ENCODE data around the gene BLM.
"Not testable (repeated sequence)": the region's sequence is repeated elsewhere in the genome, so short reads cannot be mapped to it uniquely, and the experiment has no call there.

The BLM gene

GRCh38 chr15:90839187-90840071, 122.3 kb downstream of the BLM start:
- no peaks in the 10 kb centered on the region for H3K9me3 Mint-ChIP-seq
- H3K27me3 Mint-ChIP-seq (ENCODE audit: low read depth), result no peaks in the 10 kb centered on the region
- H3K4me3 Mint-ChIP-seq, result peak overlapping the region; percentile 79
- H3K4me1 Mint-ChIP-seq (ENCODE audit: low read depth), result peaks cover 76% of the 10 kb centered on the region
- peak overlapping the region; percentile 94 for H3K27ac Mint-ChIP-seq
- H3K36me3 Mint-ChIP-seq (ENCODE audit: low read depth), result peaks cover 39% of the 10 kb centered on the region

DNA sequence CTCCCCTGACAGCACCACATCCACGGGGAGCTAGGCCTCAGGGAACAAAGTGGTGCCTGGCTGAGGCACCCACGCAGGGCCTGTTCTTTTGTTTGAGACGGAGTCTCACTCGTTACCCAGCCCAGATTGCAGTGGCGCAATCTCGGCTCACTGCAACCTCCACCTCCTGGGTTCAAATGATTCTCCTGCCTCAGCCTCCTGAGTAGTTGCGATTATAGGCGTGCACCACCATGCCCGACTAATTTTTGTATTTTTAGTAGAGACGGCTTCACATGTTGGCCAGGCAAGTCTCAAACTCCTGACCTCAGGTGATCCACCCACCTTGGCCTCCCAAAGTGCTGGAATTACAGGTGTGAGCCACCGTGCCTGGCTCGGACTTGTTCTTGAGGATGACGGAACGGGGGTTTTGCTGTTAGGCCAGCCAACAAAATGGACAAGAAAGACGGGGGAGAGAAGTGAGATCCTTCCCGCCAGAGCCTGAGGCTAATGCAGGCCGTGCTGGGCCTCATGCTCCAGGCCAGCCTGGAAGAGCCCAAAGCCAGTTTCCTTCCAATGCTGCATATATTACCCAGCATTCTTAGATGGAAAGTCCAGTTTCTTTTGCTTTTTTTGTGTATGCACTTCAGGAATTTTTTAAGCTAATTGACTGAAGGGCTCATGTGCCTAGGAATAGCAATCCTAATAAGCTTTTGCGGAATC, 123.2 kb downstream of the BLM start:
- H3K9me3 Mint-ChIP-seq, result no peaks in the 10 kb centered on the region
- peaks cover 40% of the 10 kb centered on the region for H3K36me3 Mint-ChIP-seq (ENCODE audit: low read depth)
- H3K27me3 Mint-ChIP-seq (ENCODE audit: low read depth), result no peaks in the 10 kb centered on the region
- peak overlapping the region; percentile 79 for H3K4me3 Mint-ChIP-seq
- peak overlapping the region; percentile 94 for H3K27ac Mint-ChIP-seq
- H3K4me1 Mint-ChIP-seq (ENCODE audit: low read depth), result peaks cover 74% of the 10 kb centered on the region

- Mint-ChIP-seq H3K27ac (peak overlapping the region; percentile 94), H3K9me3 (no peaks in the 10 kb centered on the region), H3K4me3 (peak overlapping the region; percentile 79), H3K36me3 (ENCODE audit: low read depth) (peaks cover 42% of the 10 kb centered on the region), H3K4me1 (ENCODE audit: low read depth) (peaks cover 75% of the 10 kb centered on the region), H3K27me3 (ENCODE audit: low read depth) (no peaks in the 10 kb centered on the region)
These were observed 123.8 kb downstream of the BLM start for GRCh38 chr15:90840954-90841353.

DNA sequence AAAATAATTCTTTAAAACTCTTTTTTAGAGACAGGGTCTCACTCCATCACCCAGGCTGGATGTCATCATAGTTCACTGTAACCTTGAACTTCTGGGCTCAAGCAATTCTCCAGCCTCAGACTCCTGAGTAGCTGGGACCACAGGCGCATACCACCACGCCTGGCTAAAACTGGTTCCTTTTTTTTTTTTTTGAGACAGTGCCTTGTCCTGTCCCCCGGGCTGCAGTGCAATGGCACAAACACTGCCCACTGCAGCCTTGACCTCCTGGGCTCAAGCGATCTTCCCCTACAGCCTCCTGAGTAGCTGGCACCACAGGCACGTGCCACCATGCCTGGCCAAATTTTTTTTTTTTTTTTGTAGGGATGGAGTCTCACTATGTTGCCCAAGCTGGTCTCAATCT, 127.5 kb downstream of the BLM start:
- Mint-ChIP-seq H3K36me3 (ENCODE audit: low read depth) (peaks cover 45% of the 10 kb centered on the region), H3K9me3 (no peaks in the 10 kb centered on the region), H3K4me3 (no peak overlapping the region), H3K27me3 (ENCODE audit: low read depth) (no peaks in the 10 kb centered on the region), H3K27ac (peak overlapping the region; percentile 87), H3K4me1 (ENCODE audit: low read depth) (peaks cover 57% of the 10 kb centered on the region)

DNA sequence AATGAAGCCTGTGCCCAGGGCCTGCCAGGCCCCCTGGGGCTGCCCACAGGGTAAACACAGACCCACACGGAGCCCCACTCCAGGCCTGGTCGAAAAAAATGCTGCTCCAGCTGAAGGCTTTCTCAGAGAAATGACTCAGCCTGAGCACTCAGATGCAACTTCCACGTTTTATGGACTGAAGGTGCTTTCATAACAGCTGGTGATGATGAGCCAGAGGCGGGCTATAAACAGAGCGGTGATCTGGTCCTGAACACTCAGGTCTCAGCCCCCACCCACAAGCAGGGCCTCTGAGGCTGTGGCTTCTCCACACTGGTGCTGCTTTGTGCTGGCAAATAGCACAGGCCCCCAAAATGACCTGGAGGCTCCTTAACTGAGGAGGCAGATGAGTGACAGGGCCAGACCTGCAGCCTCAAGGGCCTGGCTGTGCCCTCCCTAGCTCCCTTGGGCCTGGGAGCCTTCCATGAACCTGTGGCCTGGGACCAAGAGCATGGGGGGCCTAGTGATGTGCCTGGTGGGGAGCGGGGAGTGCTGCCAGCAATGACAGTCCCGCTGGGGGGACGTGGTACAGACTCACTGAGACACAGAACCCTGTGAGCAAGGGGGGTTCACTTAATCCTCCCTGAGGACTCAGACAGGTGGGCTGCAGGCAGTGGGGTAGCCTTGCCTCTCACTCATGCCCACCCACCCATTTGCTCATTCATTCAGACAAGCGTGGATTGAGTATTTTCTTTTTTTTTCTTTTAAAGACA, 128.2 kb downstream of the BLM start:
- Mint-ChIP-seq H3K27ac (peak overlapping the region; percentile 87), H3K4me1 (ENCODE audit: low read depth) (peaks cover 52% of the 10 kb centered on the region), H3K27me3 (ENCODE audit: low read depth) (no peaks in the 10 kb centered on the region), H3K36me3 (ENCODE audit: low read depth) (peaks cover 41% of the 10 kb centered on the region), H3K4me3 (peak overlapping the region; percentile 51), H3K9me3 (no peaks in the 10 kb centered on the region)

- Mint-ChIP-seq H3K4me3 (peak overlapping the region; percentile 58), H3K36me3 (ENCODE audit: low read depth) (peaks cover 45% of the 10 kb centered on the region), H3K4me1 (ENCODE audit: low read depth) (peaks cover 62% of the 10 kb centered on the region), H3K27ac (peak overlapping the region; percentile 82)
- H3K9me3 Mint-ChIP-seq; H3K27me3 Mint-ChIP-seq (ENCODE audit: low read depth): not testable (repeated sequence)
These were observed 132.3 kb downstream of the BLM start for GRCh38 chr15:90849424-90849823.

DNA sequence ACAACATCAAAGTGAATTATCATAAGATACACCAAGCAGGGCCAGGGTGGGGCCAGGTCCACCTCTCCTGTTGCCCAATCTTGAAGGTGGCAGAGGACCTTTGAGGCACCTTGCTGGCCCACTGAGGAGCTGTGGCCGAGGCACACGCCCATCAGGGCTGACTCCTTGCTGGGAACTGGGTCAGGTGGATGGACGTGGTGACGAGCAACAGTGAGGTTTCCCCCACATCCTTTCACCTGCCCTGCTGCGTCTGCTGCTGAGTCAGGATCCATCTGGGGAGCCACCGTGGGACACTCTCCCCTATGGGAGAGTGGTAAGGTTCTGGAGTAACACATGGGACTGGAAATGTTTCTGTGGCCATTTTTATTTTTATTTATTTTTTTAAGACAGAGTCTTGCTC, 134.0 kb downstream of the BLM start:
- Mint-ChIP-seq H3K27me3 (ENCODE audit: low read depth) (no peaks in the 10 kb centered on the region), H3K4me1 (ENCODE audit: low read depth) (peaks cover 69% of the 10 kb centered on the region), H3K36me3 (ENCODE audit: low read depth) (peaks cover 42% of the 10 kb centered on the region), H3K9me3 (peaks cover 5% of the 10 kb centered on the region), H3K4me3 (peak overlapping the region; percentile 75), H3K27ac (peak overlapping the region; percentile 96)

DNA sequence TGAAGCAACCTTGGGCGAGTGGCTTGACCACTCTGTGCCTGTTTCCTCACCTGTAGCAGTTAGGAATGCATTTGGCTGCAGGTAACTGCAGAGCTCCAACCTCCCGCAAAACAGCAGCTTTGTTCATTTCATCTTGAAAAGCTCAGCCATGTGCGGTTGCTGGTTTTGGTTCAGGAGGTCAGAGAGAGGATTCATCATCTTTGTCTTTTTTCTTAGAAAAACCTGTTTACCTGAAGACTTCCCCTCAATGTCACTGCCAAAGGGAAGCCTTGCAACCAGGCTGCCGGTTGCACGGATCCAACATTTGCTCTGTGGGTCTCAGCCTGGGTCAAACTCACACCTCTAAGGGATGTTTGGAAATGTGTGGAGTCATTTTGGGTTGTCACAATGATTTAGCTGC, 134.8 kb downstream of the BLM start:
- H3K9me3 Mint-ChIP-seq, result peaks cover 5% of the 10 kb centered on the region
- H3K27ac Mint-ChIP-seq, result peak overlapping the region; percentile 96
- H3K4me3 Mint-ChIP-seq, result peak overlapping the region; percentile 75
- peaks cover 73% of the 10 kb centered on the region for H3K4me1 Mint-ChIP-seq (ENCODE audit: low read depth)
- H3K36me3 Mint-ChIP-seq (ENCODE audit: low read depth), result peaks cover 39% of the 10 kb centered on the region
- H3K27me3 Mint-ChIP-seq (ENCODE audit: low read depth), result no peaks in the 10 kb centered on the region

DNA sequence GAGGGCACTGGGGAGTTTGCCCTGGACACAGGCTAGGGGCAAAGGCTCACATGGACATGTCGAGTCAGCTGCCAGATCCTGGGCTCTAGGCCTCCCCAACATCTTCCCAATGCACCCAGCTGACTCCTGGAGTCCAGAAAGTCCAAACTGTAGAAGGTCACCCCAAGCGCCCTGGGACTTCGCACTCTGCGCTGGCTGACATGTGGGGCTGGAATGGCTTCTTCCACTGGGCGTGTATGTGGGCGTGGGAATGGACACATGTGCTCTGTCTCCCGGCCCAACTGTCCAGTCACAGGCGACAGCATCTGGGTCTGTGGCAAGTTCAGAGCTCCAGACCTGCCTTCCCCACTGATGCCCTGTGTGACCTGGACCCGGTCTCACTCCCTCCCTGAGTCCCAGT, 138.0 kb downstream of the BLM start:
- no peaks in the 10 kb centered on the region for H3K27me3 Mint-ChIP-seq (ENCODE audit: low read depth)

GRCh38 chr15:90857337-90857736, 140.2 kb downstream of the BLM start:
- peak overlapping the region; percentile 92 for H3K27ac Mint-ChIP-seq
- no peaks in the 10 kb centered on the region for H3K9me3 Mint-ChIP-seq
- no peaks in the 10 kb centered on the region for H3K27me3 Mint-ChIP-seq (ENCODE audit: low read depth)
- H3K36me3 Mint-ChIP-seq (ENCODE audit: low read depth), result peaks cover 24% of the 10 kb centered on the region
- H3K4me3 Mint-ChIP-seq, result peak overlapping the region; percentile 32
- H3K4me1 Mint-ChIP-seq (ENCODE audit: low read depth), result peaks cover 68% of the 10 kb centered on the region

More for the DNA sequence above, 138.0 kb downstream of the BLM start:
- peaks cover 34% of the 10 kb centered on the region for H3K36me3 Mint-ChIP-seq (ENCODE audit: low read depth)
- peaks cover 83% of the 10 kb centered on the region for H3K4me1 Mint-ChIP-seq (ENCODE audit: low read depth)
- peaks cover 5% of the 10 kb centered on the region for H3K9me3 Mint-ChIP-seq
- H3K4me3 Mint-ChIP-seq, result no peak overlapping the region
- peak overlapping the region; percentile 92 for H3K27ac Mint-ChIP-seq

DNA sequence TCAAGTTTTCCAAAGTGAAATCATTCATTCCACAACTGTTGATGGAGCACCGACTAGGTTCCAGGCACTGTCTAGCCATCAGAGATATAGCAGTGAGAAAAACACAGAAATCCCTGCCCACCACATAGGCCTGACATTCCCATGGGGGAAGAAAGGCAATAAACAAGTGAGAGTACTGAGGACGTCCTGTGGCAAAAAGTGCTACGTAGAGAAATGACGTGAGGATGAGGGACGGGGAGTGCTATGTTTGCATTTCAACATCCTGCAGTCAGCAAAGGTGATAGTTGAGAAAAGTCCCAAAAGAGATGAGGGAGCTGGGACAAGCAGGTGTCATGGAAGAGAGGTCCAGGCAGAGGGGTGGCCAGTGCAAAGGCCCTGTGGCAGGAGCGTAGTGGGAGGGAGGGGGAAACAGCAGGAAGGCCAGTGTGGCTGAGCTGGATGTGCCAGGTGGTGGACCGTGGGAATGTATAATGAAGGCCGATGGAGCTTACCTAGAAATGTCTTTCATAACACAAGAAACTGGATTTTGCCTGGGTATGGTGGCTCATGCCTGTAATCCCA, 140.8 kb downstream of the BLM start:
- H3K9me3 Mint-ChIP-seq, result no peaks in the 10 kb centered on the region
- peaks cover 22% of the 10 kb centered on the region for H3K36me3 Mint-ChIP-seq (ENCODE audit: low read depth)
- H3K4me3 Mint-ChIP-seq, result peak overlapping the region; percentile 61
- H3K27me3 Mint-ChIP-seq (ENCODE audit: low read depth), result no peaks in the 10 kb centered on the region
- H3K4me1 Mint-ChIP-seq (ENCODE audit: low read depth), result peaks cover 68% of the 10 kb centered on the region
- H3K27ac Mint-ChIP-seq, result peak overlapping the region; percentile 92

DNA sequence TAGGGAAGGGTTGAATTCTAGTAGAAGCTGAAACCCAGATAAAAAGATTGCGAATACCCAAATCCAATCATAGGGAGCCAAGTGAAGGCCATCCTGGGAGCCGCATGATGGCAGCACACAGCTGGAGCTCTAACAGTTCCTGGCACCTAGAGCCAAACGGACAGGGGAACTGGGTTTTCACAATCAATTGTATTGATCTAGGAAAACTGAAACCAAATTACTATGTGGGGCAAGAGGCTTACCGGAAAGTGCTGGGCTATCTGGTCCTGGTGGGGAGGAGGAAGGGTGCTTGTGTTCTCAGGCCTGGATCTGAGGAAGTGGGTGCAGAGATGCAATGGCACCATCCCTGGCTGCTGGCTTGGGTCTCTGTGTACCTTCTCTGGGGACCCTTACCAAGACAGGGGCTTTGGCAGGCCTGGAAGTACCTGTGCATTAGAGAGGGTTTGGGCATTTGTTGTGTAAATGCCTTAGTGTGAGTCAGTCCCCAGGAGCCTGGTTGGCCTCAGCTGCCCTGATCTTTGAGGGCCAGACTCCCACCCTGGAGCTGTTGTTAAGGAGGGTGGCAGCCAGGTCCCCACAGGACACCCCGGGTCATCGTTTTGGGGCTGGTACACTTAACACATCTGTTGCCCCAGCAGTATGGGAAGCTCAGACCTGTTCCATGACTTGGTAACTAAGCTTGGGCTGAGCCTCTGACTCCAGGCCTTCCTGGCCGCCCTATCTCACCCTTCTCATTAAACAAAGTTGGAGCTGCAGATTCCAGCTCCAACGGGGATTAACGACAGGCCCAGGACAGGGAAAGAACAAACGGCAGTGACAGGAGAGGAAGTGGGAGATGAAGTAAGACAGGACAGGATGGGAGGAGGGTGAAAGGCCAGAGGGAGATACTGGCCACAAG, 142.3 kb downstream of the BLM start:
- peak overlapping the region; percentile 65 for H3K4me3 Mint-ChIP-seq
- H3K36me3 Mint-ChIP-seq (ENCODE audit: low read depth), result peaks cover 15% of the 10 kb centered on the region
- H3K27me3 Mint-ChIP-seq (ENCODE audit: low read depth), result no peaks in the 10 kb centered on the region
- H3K27ac Mint-ChIP-seq, result peak overlapping the region; percentile 90
- H3K4me1 Mint-ChIP-seq (ENCODE audit: low read depth), result peaks cover 65% of the 10 kb centered on the region
- H3K9me3 Mint-ChIP-seq, result no peaks in the 10 kb centered on the region

GRCh38 chr15:90860450-90860849, 143.3 kb downstream of the BLM start:
- H3K27ac Mint-ChIP-seq, result peak overlapping the region; percentile 65
- H3K4me1 Mint-ChIP-seq (ENCODE audit: low read depth), result peaks cover 55% of the 10 kb centered on the region
- H3K36me3 Mint-ChIP-seq (ENCODE audit: low read depth), result peaks cover 11% of the 10 kb centered on the region
- no peak overlapping the region for H3K4me3 Mint-ChIP-seq
- no peaks in the 10 kb centered on the region for H3K9me3 Mint-ChIP-seq
- H3K27me3 Mint-ChIP-seq (ENCODE audit: low read depth), result no peaks in the 10 kb centered on the region

Data from T-helper 1 cell treated with Interleukin-12 subunit alpha and Interleukin-12 subunit beta and Interleukin-4 antibody, amounts not matched to agents 30 μg/mL and 1 μg/mL, for 36 hours (primary cell).